ENCODE results near the gene OR10D3. TPM values are rescaled to one million over a fixed set of nuclear protein-coding genes. Genes with fewer than 3 reads are reported as not detected.

OR10D3 gene
- total RNA-seq, 1 experiment from 2014 or later = not detected

DNA sequence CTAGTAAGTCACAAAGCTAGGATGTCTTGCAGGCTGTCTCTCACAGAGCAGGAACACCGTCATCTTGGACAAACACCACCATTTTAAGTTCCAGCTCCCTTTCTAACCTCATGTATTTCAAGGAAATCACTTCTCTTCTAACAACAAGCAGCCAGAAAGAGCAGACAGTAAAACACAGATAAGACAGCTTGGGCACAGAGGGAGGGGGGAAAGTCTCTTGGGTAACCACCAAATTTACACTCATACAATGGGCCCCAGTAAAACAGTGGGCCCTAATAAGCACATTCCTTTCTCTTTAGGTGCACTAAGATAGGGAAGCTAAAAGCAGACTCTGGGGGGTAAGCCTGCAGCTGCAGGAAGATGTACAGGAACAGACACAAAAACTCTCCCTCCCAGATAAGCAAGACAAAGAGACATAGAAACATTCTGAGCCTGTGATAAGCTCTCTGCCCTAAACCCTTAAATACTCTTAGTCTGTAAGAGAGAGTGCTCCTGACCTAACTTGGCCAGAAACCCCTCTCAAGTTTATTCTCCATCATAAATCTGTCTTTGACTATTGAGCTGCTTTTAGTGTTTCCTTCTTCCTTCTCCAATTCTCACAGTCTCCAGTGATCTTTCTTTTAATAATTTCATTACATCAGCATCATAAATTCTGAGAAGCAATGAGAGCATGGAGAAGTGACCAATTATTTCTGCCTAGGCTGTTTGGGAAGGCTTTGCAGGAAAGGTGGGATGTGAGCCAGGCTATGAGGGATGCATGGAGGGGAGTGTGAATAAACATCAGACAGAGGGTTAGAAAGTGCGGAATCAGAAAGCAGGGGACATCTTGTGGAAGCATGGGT lies 7.4 kb downstream of the OR10D3 start:
- DNase-seq (ENCODE audit: low read depth) = no peak
- in situ Hi-C loops (cut with HindIII; ENCODE audit: low pct_unique_long_range_greater_than_20kb, low sequenced_read_pairs) = no loop called here

DNA sequence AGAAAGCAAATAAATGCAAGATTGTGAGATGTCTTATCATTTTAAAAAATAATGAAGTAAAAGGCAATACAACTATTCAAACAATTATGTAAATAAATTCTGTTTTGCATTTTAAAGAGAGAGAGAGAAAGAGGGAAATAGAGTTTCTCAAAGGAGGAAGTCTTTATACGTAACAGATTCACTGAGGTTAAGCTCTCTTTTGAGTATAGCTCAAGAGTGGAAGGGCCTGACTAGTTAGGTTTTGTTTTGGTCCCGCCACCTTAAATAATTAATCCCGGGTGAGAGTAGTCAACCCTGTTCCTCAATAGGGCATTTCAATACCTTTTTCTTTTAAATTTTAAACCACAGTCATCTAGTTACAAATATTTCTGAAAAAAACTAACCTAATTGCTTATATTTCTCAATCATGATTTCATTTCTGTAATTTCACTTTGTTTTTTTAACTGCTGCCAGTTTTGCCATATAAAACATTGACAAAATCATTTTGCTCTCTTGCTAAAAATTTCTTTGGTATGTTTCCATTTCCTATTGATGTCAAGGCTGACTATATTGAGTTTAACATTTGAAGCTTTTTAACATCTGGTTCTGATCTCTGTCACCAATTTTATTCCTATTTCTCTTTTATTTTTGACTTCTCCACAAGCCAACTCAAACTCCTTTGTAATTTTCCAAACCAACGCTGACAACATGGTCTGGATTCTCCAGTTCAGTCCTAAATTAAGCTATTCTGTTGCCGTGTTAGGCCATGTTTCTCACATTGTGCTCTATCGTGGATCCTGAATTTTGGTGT lies 10.3 kb downstream of the OR10D3 start:
- DNase-seq (ENCODE audit: low read depth) = no peak
- in situ Hi-C loops (cut with HindIII; ENCODE audit: low pct_unique_long_range_greater_than_20kb, low sequenced_read_pairs) = no loop called here

GRCh38 chr11:124194293-124195188 lies 11.4 kb downstream of the OR10D3 start:
- in situ Hi-C loops (cut with HindIII; ENCODE audit: low pct_unique_long_range_greater_than_20kb, low sequenced_read_pairs) = no loop called here
- no peak for DNase-seq (ENCODE audit: low read depth)

GRCh38 chr11:124195189-124195734 lies 12.1 kb downstream of the OR10D3 start:
- in situ Hi-C loops (cut with HindIII; ENCODE audit: low pct_unique_long_range_greater_than_20kb, low sequenced_read_pairs) = no loop called here
- peak; percentile 28 for DNase-seq (ENCODE audit: low read depth)

GRCh38 chr11:124197999-124198398 lies 14.9 kb downstream of the OR10D3 start:
- in situ Hi-C loops (cut with HindIII; ENCODE audit: low pct_unique_long_range_greater_than_20kb, low sequenced_read_pairs) = no loop called here
- no peak for DNase-seq (ENCODE audit: low read depth)

DNA sequence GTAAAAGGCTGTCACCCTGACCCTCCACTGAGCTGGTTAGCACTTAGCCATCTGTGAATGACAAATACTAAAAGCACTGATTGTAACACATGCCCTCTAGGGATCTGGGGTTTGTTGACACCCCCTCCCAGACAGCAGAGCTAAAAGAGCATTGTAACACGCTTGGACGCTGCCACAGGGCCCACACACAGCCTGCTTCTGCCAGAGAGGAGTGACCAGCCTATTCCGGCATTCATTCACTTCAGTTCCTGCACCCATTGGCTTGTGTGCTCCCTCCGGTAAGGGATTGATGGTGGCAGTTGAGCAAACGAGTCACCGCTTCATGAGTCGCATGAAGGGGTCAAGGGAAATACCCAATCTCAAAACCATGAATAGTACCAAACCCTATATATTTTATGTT lies 15.8 kb downstream of the OR10D3 start:
- in situ Hi-C loops (cut with HindIII; ENCODE audit: low pct_unique_long_range_greater_than_20kb, low sequenced_read_pairs) = no loop called here

GRCh38 chr11:124199702-124200101 lies 16.6 kb downstream of the OR10D3 start:
- DNase-seq (ENCODE audit: low read depth) = peak; percentile 12
- in situ Hi-C loops (cut with HindIII; ENCODE audit: low pct_unique_long_range_greater_than_20kb, low sequenced_read_pairs) = no loop called here

More for the DNA sequence above, 15.8 kb downstream of the OR10D3 start:
- DNase-seq (ENCODE audit: low read depth) = peak; percentile 25

GRCh38 chr11:124200671-124201070 lies 17.5 kb downstream of the OR10D3 start:
- DNase-seq (ENCODE audit: low read depth) = no peak
- in situ Hi-C loops (cut with HindIII; ENCODE audit: low pct_unique_long_range_greater_than_20kb, low sequenced_read_pairs) = no loop called here

GRCh38 chr11:124202951-124203350 lies 19.8 kb downstream of the OR10D3 start:
- in situ Hi-C loops (cut with HindIII; ENCODE audit: low pct_unique_long_range_greater_than_20kb, low sequenced_read_pairs) = no loop called here
- no peak for DNase-seq (ENCODE audit: low read depth)

GRCh38 chr11:124204008-124204407 lies 20.9 kb downstream of the OR10D3 start:
- in situ Hi-C loops (cut with HindIII; ENCODE audit: low pct_unique_long_range_greater_than_20kb, low sequenced_read_pairs) = no loop called here
- DNase-seq (ENCODE audit: low read depth) = no peak

- no peak for DNase-seq (ENCODE audit: low read depth)
- in situ Hi-C loops (cut with HindIII; ENCODE audit: low pct_unique_long_range_greater_than_20kb, low sequenced_read_pairs) = no loop called here
These were observed 24.1 kb downstream of the OR10D3 start for GRCh38 chr11:124207102-124207792.

GRCh38 chr11:124209824-124210357 lies 26.7 kb downstream of the OR10D3 start:
- in situ Hi-C loops (cut with HindIII; ENCODE audit: low pct_unique_long_range_greater_than_20kb, low sequenced_read_pairs) = no loop called here
- DNase-seq (ENCODE audit: low read depth) = no peak

DNA sequence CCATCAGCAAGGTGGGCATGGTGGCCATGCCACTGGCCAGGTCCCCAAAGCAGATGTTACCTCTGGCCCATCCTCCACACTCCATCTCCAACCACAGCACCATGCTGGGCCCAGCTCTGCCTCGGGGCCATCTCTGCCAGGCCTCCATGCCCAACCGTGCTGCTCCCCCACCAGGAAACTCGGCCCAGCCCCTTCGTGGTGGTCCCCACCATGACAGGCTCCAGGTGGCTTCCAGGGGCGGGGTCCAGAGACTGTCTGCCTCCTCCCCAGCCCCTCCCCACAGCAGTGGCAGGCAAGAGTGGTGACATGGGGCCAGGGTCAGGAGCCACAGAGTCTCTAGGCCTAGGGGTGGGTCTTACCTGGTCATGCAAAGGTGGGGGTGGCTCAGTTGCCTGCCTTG lies 27.3 kb downstream of the OR10D3 start:
- DNase-seq (ENCODE audit: low read depth) = no peak
- in situ Hi-C loops (cut with HindIII; ENCODE audit: low pct_unique_long_range_greater_than_20kb, low sequenced_read_pairs) = no loop called here

GRCh38 chr11:124211321-124211720 lies 28.2 kb downstream of the OR10D3 start:
- DNase-seq (ENCODE audit: low read depth) = no peak
- in situ Hi-C loops (cut with HindIII; ENCODE audit: low pct_unique_long_range_greater_than_20kb, low sequenced_read_pairs) = no loop called here

GRCh38 chr11:124214027-124214426 lies 30.9 kb downstream of the OR10D3 start:
- DNase-seq (ENCODE audit: low read depth) = no peak
- in situ Hi-C loops (cut with HindIII; ENCODE audit: low pct_unique_long_range_greater_than_20kb, low sequenced_read_pairs) = no loop called here

- in situ Hi-C loops (cut with HindIII; ENCODE audit: low pct_unique_long_range_greater_than_20kb, low sequenced_read_pairs) = no loop called here
- DNase-seq (ENCODE audit: low read depth) = no peak
These were observed 36.0 kb downstream of the OR10D3 start for GRCh38 chr11:124219126-124219525.

GRCh38 chr11:124222407-124222806 lies 39.3 kb downstream of the OR10D3 start:
- in situ Hi-C loops (cut with HindIII; ENCODE audit: low pct_unique_long_range_greater_than_20kb, low sequenced_read_pairs) = no loop called here
- no peak for DNase-seq (ENCODE audit: low read depth)

All from Caki2 (cell line).